Loucy (cell line): ENCODE measurements around the gene ELL.

ENCODE experiments used
- EZH2phosphoT487 ChIP-seq: fragments of 200-600 bp; IDR thresholded peaks from 2 replicates; pipeline ENCODE4 v1.6.1; 2018; ENCODE audit warnings: antibody characterized with exemption, mild to moderate bottlenecking, moderate library complexity, borderline replicate concordance
- TF ChIP-seq, protein P1 (sequence below): fragments of 200-600 bp; sonication (generic); conservative IDR thresholded peaks from 2 replicates; pipeline ENCODE4 v1.5.1; 2014; ENCODE audit warnings: mild to moderate bottlenecking, antibody characterized with exemption, low read length

DNA sequence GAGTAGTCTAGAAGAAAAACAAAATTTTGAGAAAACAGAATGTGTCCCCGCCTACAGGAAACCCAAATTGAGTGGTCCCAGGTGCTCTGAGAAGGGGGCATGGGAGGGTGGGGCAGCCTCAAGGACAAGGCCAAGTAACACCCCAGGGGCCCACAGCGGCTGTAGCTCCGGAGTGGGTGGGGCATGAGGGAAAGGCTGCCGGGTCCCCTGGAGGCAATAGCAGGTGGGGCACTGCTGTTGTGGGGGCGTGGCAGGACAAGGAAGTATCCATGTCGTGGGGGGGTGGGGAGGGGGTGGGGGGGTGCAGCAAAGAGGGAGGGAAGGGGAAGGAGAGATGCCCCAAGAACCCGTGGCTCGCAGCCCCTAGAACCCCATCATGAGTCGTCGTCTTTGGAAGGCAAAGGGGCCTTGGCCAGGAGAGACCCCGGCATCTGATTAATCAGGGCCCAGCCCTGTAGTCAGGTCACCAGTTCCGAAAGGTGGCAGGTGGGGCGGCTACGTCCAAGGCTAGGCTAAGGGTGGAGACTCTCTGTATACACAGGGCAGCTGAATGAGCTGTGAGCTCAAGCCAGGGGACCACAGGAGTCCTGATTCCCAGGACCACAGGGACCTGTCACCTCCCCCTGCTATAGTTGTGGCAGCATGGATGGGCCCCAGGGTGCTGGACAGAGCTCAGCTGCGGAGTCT is 76.5 kb downstream of the ELL start:
- TF ChIP-seq, protein P1, sequence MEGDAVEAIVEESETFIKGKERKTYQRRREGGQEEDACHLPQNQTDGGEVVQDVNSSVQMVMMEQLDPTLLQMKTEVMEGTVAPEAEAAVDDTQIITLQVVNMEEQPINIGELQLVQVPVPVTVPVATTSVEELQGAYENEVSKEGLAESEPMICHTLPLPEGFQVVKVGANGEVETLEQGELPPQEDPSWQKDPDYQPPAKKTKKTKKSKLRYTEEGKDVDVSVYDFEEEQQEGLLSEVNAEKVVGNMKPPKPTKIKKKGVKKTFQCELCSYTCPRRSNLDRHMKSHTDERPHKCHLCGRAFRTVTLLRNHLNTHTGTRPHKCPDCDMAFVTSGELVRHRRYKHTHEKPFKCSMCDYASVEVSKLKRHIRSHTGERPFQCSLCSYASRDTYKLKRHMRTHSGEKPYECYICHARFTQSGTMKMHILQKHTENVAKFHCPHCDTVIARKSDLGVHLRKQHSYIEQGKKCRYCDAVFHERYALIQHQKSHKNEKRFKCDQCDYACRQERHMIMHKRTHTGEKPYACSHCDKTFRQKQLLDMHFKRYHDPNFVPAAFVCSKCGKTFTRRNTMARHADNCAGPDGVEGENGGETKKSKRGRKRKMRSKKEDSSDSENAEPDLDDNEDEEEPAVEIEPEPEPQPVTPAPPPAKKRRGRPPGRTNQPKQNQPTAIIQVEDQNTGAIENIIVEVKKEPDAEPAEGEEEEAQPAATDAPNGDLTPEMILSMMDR, result no peak
- no peak for TF ChIP-seq EZH2phosphoT487
